LNCaP clone FGC (cell line): ENCODE data around the gene LTBP1.

Experiments used
- DNase-seq: peaks from one replicate; pipeline ENCODE4 v3.0.0-alpha.2; 2011; ENCODE audit warnings: low read depth
- H3K4me3 ChIP-seq: 2 replicates; pipeline ENCODE4 v1.5.1; 2011; ENCODE audit warnings: mild to moderate bottlenecking, low read depth, low read length, control low read depth
- CTCF ChIP-seq: IDR thresholded peaks from 2 replicates; pipeline ENCODE4 v1.5.1; 2012; ENCODE audit warnings: mild to moderate bottlenecking; ENCODE audit not compliant: control insufficient read depth, insufficient read depth; ENCODE audit errors: extremely low read depth

The LTBP1 gene

DNA sequence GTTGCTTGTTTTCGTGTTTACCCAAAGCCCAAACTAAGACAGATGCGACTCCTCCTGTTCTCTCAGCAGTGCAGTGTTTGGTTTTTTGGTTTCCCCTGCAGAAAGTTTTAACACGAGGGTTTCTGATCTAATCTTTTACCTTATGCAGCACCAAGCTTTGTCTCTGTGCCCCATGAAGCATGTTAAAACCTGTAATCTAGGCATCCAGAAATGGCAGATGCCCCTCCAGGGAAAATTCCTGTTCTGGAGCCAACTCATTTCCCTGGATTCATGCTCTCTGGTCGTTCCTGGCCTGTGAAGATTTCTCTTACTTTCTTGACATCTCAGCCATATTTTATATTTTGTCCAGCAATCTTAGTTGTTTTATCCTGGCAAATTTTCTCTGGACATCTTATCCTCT is 91.5 kb downstream of the LTBP1 start:
- no peak overlapping the region for H3K4me3 ChIP-seq
- DNase-seq: no peak
- TF ChIP-seq CTCF: no peak

GRCh38 chr2:33038799-33039198 is 92.0 kb downstream of the LTBP1 start:
- no peak for TF ChIP-seq CTCF
- no peak overlapping the region for H3K4me3 ChIP-seq
- no peak for DNase-seq

DNA sequence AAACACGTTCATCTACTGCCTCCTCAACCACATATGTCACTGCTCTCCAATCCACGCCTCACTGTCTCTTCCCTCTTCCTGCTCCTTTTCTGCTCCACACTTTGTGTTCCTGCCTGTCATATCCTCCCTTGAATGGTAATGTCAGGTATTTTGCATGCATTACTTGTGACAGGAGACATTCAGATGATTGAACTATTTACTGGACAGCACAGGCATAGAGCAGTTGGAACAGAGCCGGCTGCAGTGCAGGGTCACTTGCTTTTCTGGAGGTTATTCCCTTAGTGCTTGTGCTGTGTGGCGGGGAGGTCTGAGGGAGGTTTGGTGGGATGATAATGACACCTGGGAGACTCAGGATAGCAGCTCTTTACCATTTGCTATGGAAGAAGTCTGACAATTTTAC is 93.8 kb downstream of the LTBP1 start:
- no peak for TF ChIP-seq CTCF
- no peak for DNase-seq
- no peak overlapping the region for H3K4me3 ChIP-seq

DNA sequence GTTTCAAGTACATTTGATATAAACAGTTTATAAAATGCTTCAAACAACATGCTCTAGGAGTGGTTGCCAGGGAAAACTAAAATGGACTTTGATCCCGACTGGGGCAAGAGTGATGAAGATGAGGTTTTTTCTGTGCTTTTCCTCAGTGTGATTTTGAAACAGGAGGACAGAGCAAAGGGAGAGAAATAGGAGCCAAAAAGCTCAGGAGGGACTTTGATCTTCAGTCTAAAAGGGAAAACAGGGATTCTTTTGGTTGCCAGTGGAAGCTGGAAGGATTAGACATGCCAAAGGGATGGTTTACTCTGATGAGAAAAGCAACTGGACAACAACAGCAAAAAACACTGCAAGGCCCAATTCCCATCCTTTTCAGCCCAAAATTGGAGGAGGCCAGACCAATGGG is 95.5 kb downstream of the LTBP1 start:
- no peak for TF ChIP-seq CTCF
- no peak for DNase-seq
- H3K4me3 ChIP-seq: no peak overlapping the region

GRCh38 chr2:33042819-33043218 is 96.1 kb downstream of the LTBP1 start:
- no peak for TF ChIP-seq CTCF
- no peak overlapping the region for H3K4me3 ChIP-seq
- DNase-seq: no peak

DNA sequence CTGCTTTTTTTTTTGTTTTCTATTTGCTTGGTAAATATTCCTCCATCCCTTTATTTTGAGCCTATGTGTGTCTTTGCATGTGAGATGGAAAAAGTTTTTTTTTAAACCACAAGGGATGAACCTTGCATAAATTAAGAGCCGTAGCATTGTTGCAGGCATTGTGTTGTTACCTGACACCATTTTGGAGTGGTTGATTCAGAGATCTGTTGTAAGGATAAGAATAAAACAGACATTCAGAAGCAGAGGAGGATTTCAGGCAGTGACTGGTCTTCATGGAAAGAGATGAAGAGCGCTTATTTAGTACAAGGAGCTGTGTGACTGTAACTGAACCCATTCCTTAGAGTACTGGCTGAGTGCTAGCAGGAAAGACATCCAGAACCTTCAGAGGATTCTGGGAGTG is 101.2 kb downstream of the LTBP1 start:
- DNase-seq: no peak
- TF ChIP-seq CTCF: no peak
- no peak overlapping the region for H3K4me3 ChIP-seq

GRCh38 chr2:33051586-33052360 is 105.0 kb downstream of the LTBP1 start:
- no peak overlapping the region for H3K4me3 ChIP-seq
- no peak for TF ChIP-seq CTCF
- DNase-seq: peak; percentile 37
